GM21723 (cell line): ENCODE results near the gene ADSL.
"Not testable (repeated sequence)": the region's sequence is repeated elsewhere in the genome, so short reads cannot be mapped to it uniquely, and the experiment has no call there.

Experiments used
- ATAC-seq: cut with Tn5 transposase; IDR thresholded peaks from one replicate; pipeline ENCODE4 v1.9.1; 2021; ENCODE audit warnings: mild to moderate bottlenecking, moderate library complexity; ENCODE audit not compliant: unreplicated experiment

The ADSL gene

GRCh38 chr22:40346185-40347118, at the start of gene ADSL:
ADSL (plus strand) TSS chr22:40346500; CDS start chr22:40346559, 59 bp downstream.
- ATAC-seq: peak; percentile 83

DNA sequence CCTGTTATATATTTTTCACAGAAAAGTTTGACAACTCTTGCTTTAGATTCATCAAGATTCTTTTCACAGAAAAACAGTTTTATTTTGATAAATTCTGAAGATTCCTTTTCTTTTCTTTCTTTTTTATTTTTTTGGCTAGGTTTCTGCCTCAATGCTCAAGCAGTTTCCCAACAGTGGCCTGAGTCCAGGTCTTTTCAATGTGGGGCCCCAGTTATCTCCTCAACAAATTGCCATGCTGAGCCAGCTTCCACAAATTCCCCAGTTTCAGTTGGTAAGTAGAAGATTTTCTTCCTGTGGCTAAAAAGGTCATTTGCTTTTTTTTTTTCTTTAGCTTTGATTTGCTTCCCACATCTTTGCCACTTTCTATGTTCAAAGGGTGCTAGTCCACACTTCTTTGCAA, 46.0 kb upstream of the ADSL start:
- no peak for ATAC-seq

DNA sequence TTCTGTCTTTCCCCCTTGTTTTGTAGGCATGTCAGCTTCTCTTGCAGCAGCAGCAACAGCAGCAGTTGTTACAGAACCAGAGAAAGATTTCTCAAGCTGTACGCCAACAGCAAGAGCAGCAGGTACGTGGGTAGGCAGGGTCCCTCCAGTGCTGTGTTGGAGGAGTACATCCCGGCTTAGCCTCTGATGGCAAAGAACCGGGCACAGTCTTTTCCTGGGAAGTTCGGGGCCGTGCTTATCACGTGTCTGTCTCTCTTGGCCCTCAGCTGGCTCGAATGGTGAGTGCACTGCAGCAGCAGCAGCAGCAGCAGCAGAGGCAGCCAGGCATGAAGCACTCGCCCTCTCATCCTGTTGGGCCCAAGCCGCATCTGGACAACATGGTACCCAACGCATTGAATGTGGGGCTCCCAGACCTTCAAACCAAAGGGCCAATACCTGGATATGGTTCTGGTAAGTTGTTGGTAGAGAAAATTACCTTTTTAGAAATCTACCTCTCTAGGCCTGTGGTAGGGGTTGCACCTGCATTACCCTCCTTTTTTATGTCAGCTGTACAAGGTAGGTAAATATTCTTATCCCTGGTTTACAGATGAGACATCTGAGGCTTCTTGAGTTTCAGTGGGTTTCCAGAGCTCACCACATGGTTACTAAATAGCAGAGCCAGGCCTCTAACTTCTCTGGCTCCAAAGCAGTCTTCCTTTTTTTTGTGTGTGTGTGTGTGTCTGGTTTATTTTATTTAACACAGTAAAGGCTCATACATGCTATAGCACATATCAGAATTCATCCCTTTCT, 45.2 kb upstream of the ADSL start:
- ATAC-seq: peak; percentile 76

DNA sequence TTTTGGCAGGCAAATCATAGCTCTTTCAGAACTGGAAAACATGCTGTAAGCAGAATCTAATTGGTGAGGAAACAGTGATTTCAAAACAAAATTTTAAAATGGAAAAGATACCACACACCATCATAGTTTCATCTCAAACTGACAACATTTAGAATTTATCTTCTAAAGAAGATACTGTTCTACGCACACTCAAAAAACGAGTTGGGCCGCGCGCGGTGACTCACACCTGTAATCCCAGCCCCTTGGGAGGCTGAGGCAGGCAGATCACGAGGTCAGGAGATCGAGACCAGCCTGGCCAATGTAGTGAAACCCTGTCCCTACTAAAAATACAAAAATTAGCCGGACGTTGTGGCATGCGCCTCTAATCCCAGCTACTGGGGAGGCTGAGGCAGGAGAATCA, 44.2 kb upstream of the ADSL start:
- ATAC-seq: no peak

DNA sequence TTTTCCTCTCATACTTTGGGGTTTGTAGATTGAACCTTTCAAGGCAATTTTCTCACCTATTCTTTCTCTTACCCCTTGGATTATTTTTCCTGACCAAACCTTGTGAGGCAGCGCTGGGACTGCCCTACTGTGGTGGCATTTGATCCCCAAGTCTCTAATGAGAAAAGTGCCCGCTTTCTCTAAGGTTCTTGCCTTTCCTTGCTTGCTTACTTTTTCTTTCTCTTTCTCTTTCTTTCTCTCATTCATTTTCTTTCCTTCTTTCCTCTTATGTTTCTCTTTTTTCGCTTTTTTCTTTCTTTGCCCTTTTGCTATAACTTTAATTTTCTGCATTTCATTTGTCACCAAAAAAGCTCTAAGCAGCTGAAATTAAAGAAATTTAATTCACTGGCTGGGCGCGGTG, 40.7 kb upstream of the ADSL start:
- ATAC-seq: no peak

- ATAC-seq: no peak
Observed at GRCh38 chr22:40308999-40309573, 37.2 kb upstream of the ADSL start.

- no peak for ATAC-seq
Observed at GRCh38 chr22:40309631-40310030, 36.7 kb upstream of the ADSL start.

GRCh38 chr22:40310081-40310767, 36.1 kb upstream of the ADSL start:
- no peak for ATAC-seq

DNA sequence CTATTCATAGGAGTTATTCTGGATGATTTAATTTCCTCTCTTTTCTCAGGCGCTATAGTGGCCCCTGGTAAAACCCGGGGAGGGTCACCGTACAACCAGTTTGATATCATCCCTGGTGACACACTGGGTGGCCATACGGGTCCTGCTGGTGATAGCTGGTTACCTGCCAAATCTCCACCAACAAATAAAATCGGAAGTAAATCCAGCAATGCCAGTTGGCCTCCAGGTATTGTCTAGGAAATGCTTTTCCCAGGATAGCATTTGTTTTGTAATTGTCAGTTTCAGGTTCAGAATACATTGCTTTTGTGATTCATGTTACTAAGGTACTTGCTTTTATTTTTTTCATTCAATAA, 35.6 kb upstream of the ADSL start:
- ATAC-seq: no peak

- ATAC-seq: not testable (repeated sequence)
Observed at GRCh38 chr22:40311646-40312045, 34.7 kb upstream of the ADSL start.

DNA sequence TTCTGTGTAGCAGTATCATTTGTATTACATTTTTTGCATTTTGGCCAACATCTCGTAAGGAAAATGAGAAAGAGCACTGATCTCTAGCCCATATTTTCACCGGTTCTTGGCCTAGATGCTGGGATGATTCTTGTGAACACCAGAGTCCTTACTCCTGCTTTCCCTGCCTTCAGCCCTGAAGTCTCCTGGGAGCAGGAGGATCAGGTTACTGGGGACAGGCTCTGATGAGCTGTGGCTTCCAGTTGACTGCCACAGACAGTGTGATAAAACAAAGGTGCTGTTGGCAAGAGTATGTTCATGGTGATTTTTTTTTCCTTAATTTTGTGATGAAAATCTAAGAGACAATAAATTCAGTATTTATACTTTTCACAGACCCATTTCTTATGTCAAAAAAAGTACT, 34.2 kb upstream of the ADSL start:
- no peak for ATAC-seq

DNA sequence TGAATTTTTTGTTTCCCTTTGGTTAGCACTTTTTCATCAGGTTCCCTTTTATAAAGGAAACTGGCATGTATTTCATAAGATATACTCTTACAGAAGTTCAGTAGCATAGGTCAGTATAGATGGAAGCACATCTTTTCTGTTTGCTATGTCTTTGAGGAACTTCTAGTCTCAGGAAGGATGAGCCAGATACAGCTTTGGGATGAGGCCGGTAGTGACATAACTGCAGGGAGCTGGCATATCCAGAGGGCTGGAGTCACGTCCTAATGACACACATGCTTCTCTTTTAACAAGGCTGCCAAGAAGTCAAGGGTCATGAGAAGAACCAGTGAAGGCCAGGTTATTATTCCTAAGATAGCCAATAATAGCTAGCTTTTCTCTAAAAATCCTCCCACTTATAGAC, 33.3 kb upstream of the ADSL start:
- no peak for ATAC-seq

GRCh38 chr22:40314041-40314440, 32.3 kb upstream of the ADSL start:
- no peak for ATAC-seq

DNA sequence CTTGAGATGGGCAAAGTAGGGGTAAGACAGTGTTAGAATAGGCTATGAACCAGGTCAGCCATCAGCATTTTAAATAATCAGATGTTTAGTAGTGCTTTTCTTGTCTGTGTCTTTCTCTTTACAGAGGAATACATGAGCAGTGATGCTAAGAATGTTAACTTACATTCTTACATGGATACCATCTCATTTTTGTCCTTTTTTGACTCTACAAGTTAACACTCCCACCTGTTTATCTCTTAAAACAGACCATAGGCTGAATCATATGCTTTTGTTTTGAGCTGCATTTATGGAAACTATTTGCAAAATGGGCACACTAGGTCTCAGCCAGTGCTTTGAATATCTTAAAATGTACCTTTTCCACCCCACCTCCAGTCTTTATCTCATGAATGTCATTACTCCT, 25.6 kb upstream of the ADSL start:
- ATAC-seq: no peak

DNA sequence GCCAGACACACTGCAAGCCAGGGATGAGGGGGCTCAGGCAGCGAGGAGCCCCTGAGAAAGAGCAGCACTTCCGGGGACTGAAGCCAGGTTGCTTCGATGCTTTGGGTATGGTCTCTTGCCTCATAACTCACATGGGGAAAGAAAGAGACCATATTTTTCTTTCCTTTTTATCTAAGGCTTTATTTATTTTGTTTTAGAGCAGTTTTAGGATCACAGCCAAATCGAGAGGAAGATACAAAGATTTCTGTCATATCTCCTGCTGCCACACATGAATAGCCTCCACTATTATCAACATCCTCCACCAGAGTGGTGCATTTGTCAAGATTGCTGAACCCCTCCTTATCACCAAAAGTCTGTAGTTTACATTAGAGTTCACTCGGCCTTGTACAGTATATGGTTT, 24.3 kb upstream of the ADSL start:
- ATAC-seq: no peak

DNA sequence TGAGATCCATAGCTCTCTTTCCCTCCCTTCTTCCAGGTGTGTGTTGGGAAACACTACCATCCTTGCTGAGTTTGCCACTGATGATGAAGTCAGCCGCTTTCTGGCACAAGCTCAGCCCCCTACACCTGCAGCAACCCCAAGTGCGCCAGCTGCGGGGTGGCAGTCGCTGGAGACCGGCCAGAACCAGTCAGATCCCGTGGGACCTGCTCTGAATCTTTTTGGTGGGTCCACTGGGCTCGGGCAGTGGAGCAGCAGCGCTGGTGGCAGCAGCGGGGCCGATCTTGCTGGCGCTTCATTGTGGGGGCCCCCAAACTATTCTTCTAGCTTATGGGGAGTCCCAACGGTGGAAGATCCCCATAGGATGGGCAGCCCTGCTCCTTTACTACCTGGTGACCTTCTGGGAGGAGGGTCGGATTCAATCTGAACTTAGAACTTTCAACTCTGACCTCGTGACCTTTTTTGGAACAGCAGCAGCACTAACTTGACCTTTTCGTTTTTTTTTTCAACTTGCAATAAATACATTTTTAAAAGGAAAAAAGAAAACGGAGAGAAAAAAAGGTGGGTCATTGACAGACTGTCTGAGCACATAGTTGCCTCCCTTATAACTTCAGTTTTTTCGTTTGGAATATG, 23.4 kb upstream of the ADSL start:
- no peak for ATAC-seq

DNA sequence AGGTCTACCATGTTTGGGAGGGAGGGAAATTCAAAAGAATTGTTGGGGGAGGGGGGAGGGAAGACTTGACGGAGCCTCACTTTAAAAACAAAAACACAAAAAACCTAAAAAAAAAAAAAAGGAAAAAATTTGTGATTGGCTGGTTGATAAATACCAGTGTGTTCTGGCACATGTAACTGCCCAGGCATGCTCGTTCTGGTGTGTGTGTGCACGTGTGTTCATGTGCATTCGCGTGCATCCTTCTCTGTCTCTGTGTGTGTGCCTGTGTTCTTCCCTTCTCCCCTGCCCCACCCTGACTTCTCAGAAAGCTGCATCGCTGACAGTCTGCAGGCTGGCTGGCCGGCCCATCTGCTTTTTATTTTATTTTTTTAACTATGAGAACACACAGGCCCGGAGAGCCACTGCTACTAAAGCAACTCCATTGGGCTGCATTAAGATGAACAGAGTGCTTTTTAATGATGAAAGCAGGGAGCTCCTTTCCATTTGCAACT, 22.6 kb upstream of the ADSL start:
- no peak for ATAC-seq

DNA sequence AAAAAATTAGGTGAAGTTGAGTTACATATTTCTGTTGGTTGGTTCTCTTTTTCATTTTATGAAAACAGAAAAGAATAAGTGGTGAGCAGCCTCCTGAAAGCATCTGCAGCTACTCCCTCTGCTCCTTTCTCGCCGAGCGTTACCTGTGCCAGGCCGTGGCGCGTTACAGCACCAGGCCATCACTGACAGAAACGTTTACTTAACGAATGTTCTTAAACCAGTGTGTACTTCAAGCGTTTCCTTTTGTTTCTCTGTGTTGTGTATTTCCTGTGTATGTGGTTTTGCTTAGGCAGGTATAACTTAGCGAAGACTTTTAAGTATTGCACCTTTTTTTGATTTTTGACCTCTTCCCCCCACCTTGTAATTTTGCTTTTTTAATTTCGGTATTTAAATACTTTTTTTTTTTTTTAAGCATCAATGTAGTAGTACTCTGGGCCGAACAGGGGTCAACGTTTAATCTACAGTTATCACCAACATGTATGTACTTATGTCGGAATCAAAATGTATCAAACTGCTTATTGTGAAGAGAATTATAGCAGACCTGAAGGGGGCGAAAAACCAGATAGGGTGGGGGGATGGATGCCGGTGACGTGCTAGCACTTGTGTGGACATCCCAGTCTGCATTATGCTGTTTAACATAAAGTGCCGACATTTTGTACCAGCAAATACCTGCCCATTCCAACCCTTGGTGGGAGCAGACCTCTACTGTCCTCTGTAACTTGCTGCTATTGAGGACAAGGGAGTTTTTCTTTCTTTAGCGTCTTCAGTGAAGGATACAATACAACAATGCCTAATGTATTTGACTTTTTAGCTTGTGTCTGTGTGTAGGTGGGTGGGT, 21.6 kb upstream of the ADSL start:
- ATAC-seq: no peak

GRCh38 chr22:40325315-40325714, 21.0 kb upstream of the ADSL start:
- no peak for ATAC-seq
